NT2/D1 (cell line): ENCODE data around the gene HSPE1.
"Not testable (repeated sequence)": the region's sequence is repeated elsewhere in the genome, so short reads cannot be mapped to it uniquely, and the experiment has no call there.

Experiments used
- DNase-seq: peaks from one replicate; pipeline ENCODE4 v3.0.0-alpha.2; 2011; ENCODE audit warnings: low read depth, low spot score
- H3K27me3 ChIP-seq: 2 replicates; pipeline ENCODE4 v1.6.0; 2011; ENCODE audit warnings: mild to moderate bottlenecking; ENCODE audit not compliant: insufficient read length, insufficient read depth
- H3K36me3 ChIP-seq: 2 replicates; pipeline ENCODE4 v1.6.1; 2011; ENCODE audit warnings: mild to moderate bottlenecking, low read length, mixed read lengths; ENCODE audit not compliant: insufficient read depth, insufficient read length
- H3K4me1 ChIP-seq: 2 replicates; pipeline ENCODE4 v1.5.1; 2011; ENCODE audit not compliant: insufficient read depth, insufficient read length
- H3K4me3 ChIP-seq: 2 replicates; pipeline ENCODE4 v1.5.1; 2011; ENCODE audit warnings: low read depth; ENCODE audit not compliant: insufficient read length
- H3K9ac ChIP-seq: 2 replicates; pipeline ENCODE4 v1.6.0; 2011; ENCODE audit warnings: low read depth; ENCODE audit not compliant: insufficient read length
- H3K9me3 ChIP-seq: 2 replicates; pipeline ENCODE4 v1.5.1; 2011; ENCODE audit warnings: mild to moderate bottlenecking, low read length; ENCODE audit not compliant: insufficient read depth
- SUZ12 ChIP-seq: IDR thresholded peaks from 2 replicates; pipeline ENCODE4 v1.6.1; 2011; ENCODE audit not compliant: insufficient read length, insufficient read depth; ENCODE audit errors: extremely low read depth
- YY1 ChIP-seq: IDR thresholded peaks from 2 replicates; pipeline ENCODE4 v1.6.1; 2011; ENCODE audit not compliant: insufficient read length, insufficient read depth
- ZNF274 ChIP-seq: IDR thresholded peaks from 2 replicates; pipeline ENCODE4 v1.6.1; 2011; ENCODE audit warnings: mild to moderate bottlenecking, low read depth, low read length

The HSPE1 gene

DNA sequence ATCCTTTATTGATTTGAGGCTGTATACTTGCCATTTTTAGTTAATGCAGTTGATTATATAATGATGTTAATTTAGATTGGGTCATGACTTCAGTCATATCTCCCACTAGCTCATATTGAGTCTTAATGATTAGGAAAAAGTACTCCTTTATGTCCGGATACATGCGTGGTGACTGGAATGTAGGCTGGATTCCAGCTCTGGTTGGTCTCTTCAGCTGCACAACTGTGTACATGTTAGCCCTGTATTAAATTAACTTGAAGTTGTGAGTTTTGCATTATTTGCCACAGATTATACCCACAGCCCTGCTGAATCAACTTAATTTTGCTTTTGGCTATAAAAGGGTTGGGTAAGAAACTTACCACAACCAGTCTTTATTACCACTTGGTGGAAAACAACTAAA, 38.2 kb downstream of the HSPE1 start:
- H3K36me3 ChIP-seq, result peaks cover 76% of the 10 kb centered on the region
- DNase-seq, result no peak
- H3K4me3 ChIP-seq, result no peak overlapping the region
- no peaks in the 10 kb centered on the region for H3K9me3 ChIP-seq
- TF ChIP-seq YY1 (no peak), SUZ12 (no peak), ZNF274 (no peak)
- H3K27me3 ChIP-seq, result no peaks in the 10 kb centered on the region
- no peaks in the 10 kb centered on the region for H3K4me1 ChIP-seq
- H3K9ac ChIP-seq, result no peak overlapping the region

DNA sequence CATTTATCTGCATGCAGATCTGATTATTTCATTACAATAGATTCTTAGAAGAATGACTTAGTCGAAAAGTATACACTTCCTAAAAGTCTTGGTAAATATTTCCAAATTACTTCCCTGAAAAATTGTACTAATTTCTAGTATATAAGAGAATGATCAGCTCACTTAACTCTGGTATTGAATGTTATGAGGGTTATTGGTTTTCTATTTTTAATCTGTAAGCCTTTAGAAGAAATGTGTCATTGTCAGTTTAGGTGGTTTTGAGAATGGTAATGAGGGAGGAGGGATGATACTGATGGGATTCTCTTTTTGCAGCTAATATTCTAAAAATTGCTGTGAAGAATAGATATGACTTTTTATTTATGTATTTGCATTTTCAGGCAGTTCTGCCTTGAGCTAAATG, 39.6 kb downstream of the HSPE1 start:
- H3K9me3 ChIP-seq, result no peaks in the 10 kb centered on the region
- H3K36me3 ChIP-seq, result peaks cover 88% of the 10 kb centered on the region
- no peak overlapping the region for H3K4me3 ChIP-seq
- TF ChIP-seq ZNF274, result no peak
- no peak for TF ChIP-seq SUZ12
- TF ChIP-seq YY1, result no peak
- no peak overlapping the region for H3K9ac ChIP-seq
- no peaks in the 10 kb centered on the region for H3K4me1 ChIP-seq
- no peaks in the 10 kb centered on the region for H3K27me3 ChIP-seq
- DNase-seq, result no peak

DNA sequence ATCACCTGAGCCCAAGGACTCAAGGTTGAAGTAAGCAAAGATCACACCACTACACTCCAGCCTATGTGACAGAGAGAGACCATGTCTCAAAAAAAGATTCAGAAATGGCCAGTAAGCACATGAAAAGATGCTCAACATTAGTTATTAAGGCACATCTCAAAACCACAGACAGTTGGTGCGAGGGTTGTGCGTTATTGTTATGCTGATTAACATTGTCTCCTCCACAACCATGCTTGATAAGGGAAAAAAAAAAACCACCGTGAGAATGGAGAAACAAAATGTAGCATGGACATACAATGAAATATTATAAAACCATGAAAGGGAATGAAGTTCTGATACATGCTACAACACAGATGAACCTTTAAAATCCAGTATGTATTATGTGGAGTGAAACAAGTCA, 43.0 kb downstream of the HSPE1 start:
- Histone ChIP-seq H3K27me3 (no peaks in the 10 kb centered on the region), H3K9ac (no peak overlapping the region), H3K4me3 (no peak overlapping the region), H3K4me1 (no peaks in the 10 kb centered on the region), H3K9me3 (no peaks in the 10 kb centered on the region), H3K36me3 (peaks cover 78% of the 10 kb centered on the region)
- no peak for TF ChIP-seq SUZ12
- no peak for DNase-seq

DNA sequence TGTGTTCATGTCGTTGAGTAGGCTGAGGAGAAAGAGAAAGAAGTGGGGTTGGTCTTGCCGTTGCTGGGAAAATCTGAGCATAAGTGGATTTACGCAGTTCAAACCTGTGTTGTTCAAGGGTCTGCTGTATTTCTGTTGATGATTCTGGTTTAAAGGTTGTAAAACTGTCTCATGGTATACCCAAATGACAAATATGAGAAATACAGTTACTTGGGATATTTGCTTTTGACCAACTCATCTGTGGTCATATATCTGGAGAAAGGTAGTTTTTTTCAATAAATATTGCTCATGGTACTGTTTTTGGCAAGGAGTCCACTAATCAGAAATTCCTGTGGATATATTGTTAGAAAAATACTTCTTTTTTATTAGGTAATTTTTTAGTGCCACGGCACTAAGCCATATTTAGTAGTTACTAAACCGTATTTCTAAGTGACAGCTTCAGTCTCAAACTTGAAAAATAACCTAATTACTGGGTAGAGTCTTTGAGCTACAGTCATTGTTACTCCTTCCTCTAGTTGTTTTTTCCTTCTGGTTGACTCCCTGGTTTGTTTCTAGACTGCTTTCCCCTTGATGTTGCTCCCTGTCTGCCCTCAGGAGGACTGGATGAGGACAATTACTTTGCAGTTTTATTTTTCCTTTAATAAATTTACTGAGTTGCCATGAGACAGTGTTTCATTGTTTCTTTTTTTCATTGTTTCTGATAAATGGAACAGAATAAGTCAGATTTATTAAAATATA, 47.2 kb downstream of the HSPE1 start:
- Histone ChIP-seq H3K9me3 (no peaks in the 10 kb centered on the region), H3K27me3 (no peaks in the 10 kb centered on the region), H3K4me3 (no peak overlapping the region), H3K4me1 (no peaks in the 10 kb centered on the region), H3K9ac (no peak overlapping the region), H3K36me3 (peaks cover 54% of the 10 kb centered on the region)
- DNase-seq, result no peak
- no peak for TF ChIP-seq ZNF274
- TF ChIP-seq YY1, result no peak
- no peak for TF ChIP-seq SUZ12

DNA sequence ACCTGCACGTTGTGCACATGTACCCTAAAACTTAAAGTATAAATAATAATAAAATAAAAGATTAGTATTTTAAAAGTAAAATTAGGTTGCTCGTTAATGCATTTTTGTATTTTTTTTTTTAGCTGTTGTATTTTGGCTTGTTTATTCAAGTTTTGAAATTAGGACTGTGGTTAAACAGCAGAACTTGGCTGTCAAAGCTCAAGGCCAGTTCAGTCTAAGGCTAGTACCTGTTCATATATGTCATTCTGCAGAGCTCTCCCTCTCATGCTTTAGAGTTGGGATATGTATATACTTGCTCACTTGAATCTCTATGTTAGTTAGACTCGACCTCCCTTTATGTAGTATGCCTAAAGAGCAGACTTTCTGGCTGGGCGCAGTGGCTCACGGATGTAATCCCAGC, 48.4 kb downstream of the HSPE1 start:
- H3K9ac ChIP-seq, result no peak overlapping the region
- peaks cover 48% of the 10 kb centered on the region for H3K36me3 ChIP-seq
- no peak overlapping the region for H3K4me3 ChIP-seq
- no peaks in the 10 kb centered on the region for H3K27me3 ChIP-seq
- H3K9me3 ChIP-seq, result no peaks in the 10 kb centered on the region
- no peaks in the 10 kb centered on the region for H3K4me1 ChIP-seq
- TF ChIP-seq YY1 (no peak), SUZ12 (no peak), ZNF274 (no peak)
- no peak for DNase-seq

DNA sequence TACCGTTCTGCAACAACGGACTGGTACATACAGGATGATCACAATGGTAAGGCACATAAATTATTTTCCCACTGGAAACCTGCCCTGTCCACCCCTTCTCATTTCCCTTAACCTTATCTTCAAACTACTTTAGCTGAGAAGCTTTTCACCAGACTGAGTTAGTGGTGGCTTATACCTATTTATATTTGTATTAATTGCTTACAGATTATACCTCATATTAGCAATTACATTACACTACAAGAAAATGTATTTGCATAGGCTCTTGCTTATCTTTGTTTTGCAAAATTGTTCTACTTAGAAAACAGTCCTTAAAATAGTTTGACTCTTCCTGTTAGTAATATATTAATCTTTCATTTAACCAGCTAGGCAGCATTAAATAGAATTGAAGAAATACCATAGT, 51.1 kb downstream of the HSPE1 start:
- not testable (repeated sequence) for H3K4me1 ChIP-seq, DNase-seq, H3K4me3 ChIP-seq, H3K9ac ChIP-seq, H3K27me3 ChIP-seq, H3K9me3 ChIP-seq
- H3K36me3 ChIP-seq, result peaks cover 52% of the 10 kb centered on the region
